NCI-H1417 treated with DMSO at 0.1 percent for 48 hours (cell line): Measurements from ENCODE around the gene TBL2.
"Not testable (repeated sequence)": the region's sequence is repeated elsewhere in the genome, so short reads cannot be mapped to it uniquely, and the experiment has no call there.

Experiments used
- DNase-seq: peaks from one replicate; lab custom pipeline; 2025; lab: John Stamatoyannopoulos, UW

TBL2 gene

GRCh38 chr7:73570521-73570920 is 7.9 kb downstream of the TBL2 start:
- DNase-seq = no peak

GRCh38 chr7:73569042-73569608 is 9.3 kb downstream of the TBL2 start:
- no peak for DNase-seq

GRCh38 chr7:73567846-73568685 is 10.3 kb downstream of the TBL2 start:
- DNase-seq = no peak

- DNase-seq = no peak
These were observed 11.2 kb downstream of the TBL2 start for GRCh38 chr7:73567140-73567539.

GRCh38 chr7:73566431-73566830 is 11.9 kb downstream of the TBL2 start:
- DNase-seq = not testable (repeated sequence)

- no peak for DNase-seq
These were observed 12.6 kb downstream of the TBL2 start for GRCh38 chr7:73565675-73566340.

- DNase-seq = no peak
These were observed 18.1 kb downstream of the TBL2 start for GRCh38 chr7:73560109-73560835.

- DNase-seq = peak; percentile 40
These were observed 20.8 kb downstream of the TBL2 start, which contains the start of gene BCL7B for GRCh38 chr7:73557397-73558257. Gene BCL7B (minus strand): TSS chr7:73557690. CDS start chr7:73557578, 112 bp downstream.

- peak; percentile 62 for DNase-seq
These were observed 21.3 kb downstream of the TBL2 start for GRCh38 chr7:73557108-73557396.

GRCh38 chr7:73556208-73557107 is 21.9 kb downstream of the TBL2 start:
- DNase-seq = no peak

GRCh38 chr7:73555411-73555982 is 22.9 kb downstream of the TBL2 start:
- DNase-seq = no peak

GRCh38 chr7:73550093-73550492 is 28.3 kb downstream of the TBL2 start:
- DNase-seq = not testable (repeated sequence)

- no peak for DNase-seq
These were observed 29.2 kb downstream of the TBL2 start for GRCh38 chr7:73549176-73549575.

GRCh38 chr7:73547841-73548240 is 30.5 kb downstream of the TBL2 start:
- no peak for DNase-seq

GRCh38 chr7:73544678-73545077 is 33.7 kb downstream of the TBL2 start:
- no peak for DNase-seq

- no peak for DNase-seq
These were observed 36.7 kb downstream of the TBL2 start for GRCh38 chr7:73541722-73542121.

- no peak for DNase-seq
These were observed 38.7 kb downstream of the TBL2 start for GRCh38 chr7:73539709-73540108.

GRCh38 chr7:73538510-73538909 is 39.9 kb downstream of the TBL2 start:
- DNase-seq = not testable (repeated sequence)

GRCh38 chr7:73537051-73537450 is 41.3 kb downstream of the TBL2 start:
- DNase-seq = no peak

- no peak for DNase-seq
These were observed 41.9 kb downstream of the TBL2 start for GRCh38 chr7:73536479-73536878.
